ENCODE data around the gene RNASE2.
"Not testable (repeated sequence)": the region's sequence is repeated elsewhere in the genome, so short reads cannot be mapped to it uniquely, and the experiment has no call there.

The RNASE2 gene

DNA sequence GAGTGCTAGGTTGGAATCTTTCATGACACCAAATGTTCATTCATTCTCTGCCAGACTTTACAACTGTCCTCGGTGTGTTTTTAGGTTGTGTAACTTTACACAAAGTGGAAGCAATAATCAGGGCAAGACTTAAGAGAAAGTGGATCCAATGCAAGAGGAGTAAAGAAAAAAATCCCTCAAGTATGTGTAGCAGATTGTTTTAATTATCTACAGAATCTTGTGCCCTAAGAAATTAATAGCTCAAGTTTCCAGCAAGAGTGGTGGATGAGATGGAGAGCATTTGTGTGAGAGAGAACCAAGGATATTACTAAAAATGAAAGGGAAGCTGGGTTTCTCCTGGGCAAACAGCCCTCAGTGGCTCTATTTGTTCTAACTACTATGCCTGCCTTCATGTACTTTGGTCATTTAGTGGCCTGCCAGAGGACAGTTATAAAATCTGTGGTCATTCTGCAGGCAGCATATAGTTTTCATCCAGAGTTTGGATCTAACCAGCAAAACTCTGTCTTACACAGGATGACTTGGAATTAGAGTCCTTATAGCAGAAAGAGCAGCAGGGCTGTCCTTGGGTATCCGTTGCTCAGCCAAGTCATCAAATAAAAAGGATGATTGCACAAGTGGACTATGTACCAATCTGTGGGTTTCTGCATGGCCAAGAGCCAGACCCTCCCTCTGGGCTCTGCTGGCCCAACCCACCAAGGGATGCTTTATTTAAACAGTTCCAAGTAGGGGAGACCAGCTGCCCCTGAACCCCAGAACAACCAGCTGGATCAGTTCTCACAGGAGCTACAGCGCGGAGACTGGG is at the start of gene RNASE2:
TSS of gene RNASE2 (plus strand) at position 752 of the 802 bp plus-strand sequence. CDS start 285 bp downstream, outside the sequence.
- DNase-seq, result not testable (repeated sequence)

DNA sequence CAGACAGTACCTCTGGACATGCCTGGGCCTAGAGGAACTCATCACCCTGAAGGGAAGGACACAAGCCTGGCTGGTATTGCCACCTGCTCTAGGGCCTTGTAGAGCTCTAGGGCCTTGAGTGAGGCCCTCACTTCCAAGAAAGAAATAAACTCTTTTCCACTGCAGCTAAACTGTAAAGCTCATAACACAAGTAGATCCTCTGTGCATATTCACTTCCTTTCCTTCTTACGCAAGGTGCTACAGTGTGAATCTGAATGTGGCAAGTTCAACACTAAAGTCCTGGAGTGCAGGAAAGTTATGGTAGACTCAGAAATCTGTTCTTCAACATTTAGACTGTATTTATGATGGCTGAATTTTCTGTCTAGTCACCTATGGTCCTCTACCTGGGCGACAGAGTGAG is 49.6 kb upstream of the RNASE2 start:
- DNase-seq, result no peak

DNA sequence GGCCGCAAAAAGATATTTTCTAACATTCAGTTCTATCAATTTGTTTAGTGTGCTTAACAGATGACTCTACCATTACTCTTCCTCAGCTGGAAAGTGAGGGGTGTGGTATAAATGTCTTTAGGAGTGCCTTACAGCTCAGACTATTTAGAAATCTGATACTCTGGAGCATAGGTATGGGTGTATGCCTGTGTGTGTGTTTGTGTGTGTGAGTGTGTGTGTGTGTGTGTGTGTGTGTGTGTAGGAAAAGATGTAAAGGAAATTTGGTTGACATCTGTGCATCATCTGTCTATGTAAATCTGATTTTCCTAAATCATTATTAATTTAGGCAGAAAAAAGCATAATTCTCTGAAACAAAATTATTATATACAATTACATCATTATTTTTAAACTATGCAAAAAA is 48.1 kb upstream of the RNASE2 start:
- no peak for DNase-seq

DNA sequence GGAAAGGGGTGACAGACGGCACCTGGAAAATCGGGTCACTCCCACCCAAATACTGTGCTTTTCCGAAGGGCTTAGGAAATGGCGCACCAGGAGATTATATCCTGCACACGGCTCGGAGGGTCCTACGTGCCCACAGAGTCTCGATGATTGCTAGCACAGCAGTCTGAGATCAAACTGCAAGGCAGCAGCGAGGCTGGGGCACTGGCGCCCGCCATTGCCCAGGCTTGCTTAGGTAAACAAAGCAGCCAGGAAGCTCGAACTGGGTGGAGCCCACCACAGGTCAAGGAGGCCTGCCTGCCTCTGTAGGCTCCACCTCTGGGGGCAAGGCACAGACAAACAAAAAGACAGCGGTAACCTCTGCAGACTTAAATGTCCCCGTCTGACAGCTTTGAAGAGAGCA is 44.5 kb upstream of the RNASE2 start:
- not testable (repeated sequence) for DNase-seq

DNA sequence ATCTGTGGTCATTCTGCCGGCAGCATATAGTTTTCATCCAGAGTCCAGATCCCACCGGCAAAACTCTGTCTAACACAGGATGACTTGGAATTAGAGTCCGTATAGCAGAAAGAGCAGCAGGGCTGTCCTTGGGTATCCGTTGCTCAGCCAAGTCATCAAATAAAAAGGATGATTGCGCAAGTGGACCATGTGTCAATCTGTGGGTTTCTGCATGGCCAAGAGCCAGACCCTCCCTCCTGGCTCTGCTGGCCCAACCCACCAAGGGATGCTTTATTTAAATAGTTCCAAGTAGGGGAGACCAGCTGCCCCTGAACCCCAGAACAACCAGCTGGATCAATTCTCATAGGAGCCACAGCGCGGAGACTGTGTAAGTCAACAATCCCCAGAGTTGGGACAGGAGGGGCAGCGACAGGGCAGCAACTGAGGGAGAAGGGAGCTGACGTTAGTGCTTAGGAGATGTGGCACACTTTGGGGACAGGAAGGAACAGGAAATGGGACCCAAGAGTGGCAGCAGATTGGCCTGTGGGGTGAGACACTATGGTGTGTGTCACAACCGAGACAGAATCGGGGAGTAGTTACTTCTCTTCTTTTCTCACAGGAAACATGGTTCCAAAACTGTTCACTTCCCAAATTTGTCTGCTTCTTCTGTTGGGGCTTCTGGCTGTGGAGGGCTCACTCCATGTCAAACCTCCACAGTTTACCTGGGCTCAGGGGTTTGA is 36.1 kb upstream of the RNASE2 start:
- DNase-seq, result not testable (repeated sequence)

DNA sequence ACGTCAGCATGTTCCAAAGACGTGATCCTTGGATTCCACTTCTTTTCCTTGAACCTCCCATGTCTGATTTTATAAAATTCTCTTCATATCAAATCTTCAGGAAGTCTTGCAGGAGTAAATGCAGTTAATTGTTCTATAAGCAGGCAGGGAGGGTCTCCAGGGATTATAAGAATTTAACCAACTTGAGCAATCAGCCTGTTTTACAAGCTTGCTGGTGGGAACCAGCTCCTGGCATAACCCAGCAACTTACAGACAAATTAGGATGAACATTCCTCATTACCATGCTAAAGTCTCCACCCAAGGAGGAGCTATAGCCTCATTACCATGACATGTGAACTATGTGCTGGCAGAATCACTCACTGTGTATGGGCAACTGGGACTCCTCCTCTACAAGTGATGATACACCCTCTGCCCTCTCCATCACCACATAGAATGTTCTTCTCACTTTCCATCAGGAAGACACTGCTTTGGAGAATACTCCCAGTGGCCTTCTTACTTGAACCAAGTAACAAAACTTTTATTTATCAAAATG is 31.5 kb upstream of the RNASE2 start:
- DNase-seq, result not testable (repeated sequence)

DNA sequence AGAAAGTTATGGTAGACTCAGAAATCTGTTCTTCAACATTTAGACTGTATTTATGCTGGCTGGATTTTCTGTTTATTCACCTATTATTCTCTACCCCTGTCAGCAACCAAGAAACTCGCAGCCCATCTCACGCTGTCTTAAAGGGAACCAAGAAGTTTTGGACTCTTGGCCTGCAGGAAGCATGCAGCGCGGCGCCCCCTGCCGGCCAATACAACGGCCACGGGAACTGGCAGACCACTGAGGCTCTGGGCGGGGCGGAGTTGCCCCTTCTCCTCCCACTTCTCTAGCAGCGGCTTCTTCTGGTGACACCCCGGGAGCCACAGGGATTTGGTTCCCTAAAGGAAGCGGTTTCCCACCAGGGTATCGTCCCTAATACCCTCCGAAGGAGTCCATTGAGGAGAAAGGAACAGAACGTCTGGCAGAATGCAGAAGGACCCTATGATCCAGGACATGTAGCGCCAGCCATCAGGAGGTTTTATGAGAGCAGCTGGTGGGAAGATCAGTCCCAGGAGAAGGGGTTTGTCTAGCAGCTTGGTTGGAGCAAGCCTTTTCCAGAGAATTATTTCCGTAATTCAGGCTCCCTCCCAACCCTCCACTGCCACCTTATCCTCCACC is 21.0 kb upstream of the RNASE2 start:
- DNase-seq, result peak; percentile 3 to 25

DNA sequence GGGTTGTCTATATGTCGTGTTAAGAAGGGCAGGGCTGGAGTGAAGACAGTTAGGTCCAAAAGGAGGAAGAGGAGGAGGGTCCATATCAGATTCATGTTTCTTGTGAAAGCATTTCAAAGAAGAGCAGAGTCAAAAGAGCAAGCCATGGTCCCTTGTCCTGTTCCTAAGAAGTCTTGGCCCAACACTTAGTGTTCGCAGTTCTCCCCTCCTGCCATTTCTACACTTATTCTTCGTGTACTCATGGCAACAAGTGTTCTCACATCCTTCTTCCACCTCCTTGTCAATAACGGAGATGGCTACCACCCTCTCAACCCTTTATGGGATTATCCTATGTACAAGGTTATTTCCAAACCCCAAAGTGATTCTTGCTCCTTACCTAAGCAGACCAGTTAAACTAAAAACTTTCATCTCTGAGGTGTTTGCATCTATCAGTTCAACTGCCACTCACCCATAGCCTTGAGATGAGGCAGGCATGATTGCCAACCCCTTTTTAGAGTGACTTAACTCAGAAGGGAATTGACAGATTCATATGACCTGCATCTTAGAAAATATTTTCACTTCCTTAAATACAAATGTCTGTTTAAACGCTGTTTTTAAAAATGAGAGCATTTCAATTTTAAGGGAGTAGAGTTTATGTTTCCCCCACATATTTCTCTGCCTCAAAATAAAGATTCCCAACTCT is 19.8 kb upstream of the RNASE2 start:
- DNase-seq, result no peak

DNA sequence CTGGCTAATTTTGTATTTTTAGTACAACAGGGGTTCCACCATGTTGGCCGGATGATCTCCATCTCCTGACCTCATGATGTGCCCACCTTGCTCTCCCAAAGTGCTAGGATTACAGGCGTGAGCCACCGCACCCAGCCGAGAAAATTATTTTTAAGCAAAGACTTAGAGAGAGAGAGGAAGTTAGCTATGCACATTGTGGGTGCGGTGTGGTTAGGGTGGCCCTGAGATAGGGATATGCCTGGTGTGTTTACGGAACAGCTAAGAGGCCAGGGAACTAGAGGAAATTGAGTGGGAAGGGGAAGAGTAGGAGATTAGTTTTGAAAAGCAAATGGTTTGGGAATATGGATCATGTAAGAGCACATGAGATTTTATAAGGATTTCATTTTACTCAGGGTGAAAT is 10.1 kb upstream of the RNASE2 start:
- DNase-seq, result not testable (repeated sequence)

DNA sequence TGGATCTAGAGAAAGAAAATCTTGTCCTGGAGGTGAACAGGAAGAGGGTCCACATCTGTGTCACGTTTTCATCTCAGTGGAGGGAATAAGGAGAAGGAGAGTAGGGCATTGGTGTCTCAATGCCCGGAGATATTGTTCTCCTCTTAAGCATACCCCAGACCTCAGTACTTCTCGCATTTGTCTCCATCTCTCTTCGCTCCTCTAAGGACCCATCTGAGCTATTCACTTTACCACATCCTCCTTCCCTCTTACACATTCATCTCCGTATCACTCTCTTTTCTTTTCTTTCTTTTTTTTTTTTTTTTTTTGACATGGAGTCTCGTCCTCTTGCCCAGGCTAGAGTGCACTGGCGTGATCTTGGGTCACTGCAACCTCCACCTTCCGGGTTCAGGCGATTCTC is 8.6 kb upstream of the RNASE2 start:
- DNase-seq, result not testable (repeated sequence)

DNA sequence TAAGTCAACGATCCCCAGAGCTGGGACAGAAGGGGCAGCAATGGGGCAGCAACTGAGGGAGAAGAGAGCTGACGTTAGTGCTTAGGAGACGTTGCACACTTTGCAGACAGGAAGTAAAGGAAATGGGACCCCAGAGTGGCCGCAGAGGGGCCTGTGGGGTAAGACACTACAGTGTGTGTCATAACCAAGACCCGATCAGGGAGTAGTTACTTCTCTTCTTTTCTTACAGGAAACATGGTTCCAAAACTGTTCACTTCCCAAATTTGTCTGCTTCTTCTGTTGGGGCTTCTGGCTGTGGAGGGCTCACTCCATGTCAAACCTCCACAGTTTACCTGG is 219 bp downstream of the RNASE2 start:
- not testable (repeated sequence) for DNase-seq

DNA sequence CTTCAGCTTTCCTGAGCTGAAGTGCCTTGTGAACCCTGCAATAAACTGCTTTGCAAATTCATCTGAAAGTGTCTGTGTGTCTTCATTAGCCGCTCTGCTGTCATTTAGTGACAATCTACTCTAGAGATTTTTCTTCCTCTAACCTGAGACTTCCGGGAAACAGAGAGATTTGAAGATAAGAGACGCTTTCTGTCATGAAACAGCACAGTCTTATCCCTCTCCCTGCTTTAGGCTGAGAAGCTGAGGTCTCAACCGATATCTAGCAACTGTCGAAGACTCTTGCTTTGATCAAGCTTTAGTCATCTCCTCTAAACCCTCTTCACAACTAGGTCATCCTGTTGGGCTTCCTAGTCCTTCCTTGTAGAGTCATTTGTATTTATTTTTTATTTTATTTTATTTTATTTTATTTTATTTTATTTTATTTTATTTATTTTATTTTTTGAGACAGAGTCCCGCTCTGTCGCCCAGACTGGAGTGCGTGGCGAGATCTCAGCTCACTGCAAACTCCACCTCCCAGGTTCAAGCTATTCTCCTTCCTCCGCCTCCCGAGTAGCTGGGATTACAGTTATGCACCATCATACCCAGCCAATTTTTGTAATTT is 1.2 kb downstream of the RNASE2 start:
- no peak for DNase-seq

DNA sequence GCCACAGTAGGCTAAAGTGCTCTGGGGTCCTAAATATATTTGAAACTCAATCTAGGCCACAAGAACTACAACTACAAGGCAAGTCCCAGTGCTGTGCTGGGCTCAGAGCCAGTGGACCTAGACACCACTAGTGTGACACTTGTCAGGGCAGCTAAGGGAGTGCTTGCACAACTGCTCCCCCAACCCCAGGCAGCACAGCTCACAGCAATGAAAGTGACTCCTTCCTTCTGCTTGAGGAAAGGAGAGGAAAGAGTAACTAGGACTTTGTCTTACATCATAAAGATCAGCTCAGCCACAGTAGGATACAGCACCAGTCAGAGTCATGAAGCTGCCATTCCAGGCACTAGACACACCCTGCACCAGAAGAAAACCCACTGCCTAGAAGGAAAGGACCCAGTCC is 3.7 kb downstream of the RNASE2 start:
- not testable (repeated sequence) for DNase-seq

DNA sequence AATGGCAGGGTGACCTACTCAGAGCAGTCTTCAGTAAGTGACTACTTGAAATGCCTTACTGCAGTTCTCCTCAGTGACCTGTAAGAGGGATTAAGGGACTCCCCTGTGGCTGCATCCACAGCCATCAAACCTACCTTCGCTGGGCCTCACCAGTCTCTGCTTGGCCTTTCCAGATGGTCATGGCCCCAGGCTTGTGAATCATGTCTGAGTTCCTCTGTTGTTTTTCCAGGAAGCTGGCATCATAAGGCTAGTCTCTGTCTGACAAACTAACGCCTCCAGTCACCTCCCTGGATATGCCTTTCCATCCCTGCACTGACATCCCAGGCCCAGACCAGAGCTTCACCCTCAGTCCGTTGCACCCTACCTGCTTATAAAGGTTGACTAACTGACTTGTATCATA is 14.0 kb downstream of the RNASE2 start:
- no peak for DNase-seq

DNA sequence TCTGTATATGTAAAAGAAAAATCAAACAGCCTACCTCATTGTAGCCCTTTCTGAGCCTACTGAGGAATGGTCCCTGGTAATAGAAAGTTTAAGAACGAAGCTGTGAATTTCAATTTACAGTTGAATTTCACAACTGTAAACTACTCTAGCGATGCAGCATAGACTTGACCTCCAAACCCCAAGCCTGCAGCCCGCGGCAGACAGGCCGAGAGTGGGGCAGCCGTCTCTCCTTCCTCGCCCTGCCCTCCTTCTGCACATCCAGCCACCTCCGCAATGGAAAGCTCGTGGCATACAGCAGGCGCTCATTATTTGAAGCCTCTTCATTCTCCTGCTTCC is 15.3 kb downstream of the RNASE2 start:
- DNase-seq, result no peak

DNA sequence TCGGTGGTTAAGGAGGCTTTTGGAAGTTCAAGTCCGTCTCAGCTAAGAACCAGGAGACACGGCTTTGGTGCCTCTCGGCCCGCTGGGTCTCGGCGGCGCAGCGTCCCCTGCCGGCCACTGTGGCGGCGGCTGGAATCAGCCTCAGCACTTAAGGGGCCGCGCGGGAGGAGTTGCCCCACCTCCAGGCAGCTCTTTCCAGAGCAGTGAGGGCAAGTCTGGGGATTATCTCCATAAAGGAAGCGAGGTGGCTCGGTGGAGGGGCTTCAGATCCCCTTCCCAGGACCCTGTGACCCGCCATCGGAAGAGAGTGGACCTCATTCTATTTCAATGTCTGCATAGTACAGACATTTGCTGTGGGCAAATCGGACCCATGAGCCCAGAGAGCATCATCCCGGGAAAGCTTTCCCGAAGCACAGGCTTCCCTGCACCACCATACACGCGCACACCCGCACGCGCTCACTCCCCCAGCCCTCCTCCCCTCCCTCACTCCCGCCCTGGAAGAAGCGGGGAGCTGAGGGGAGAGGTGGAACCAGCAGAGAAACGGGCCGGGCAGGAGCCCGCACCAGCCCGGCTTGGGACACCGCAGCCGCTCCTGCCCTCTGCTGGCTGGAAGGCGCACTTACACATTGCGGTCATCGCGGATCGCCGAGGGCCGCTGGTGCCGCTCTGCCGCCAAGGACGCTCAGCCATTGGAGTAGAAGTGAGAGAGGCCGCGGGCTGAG is 15.9 kb downstream of the RNASE2 start:
- DNase-seq, result peak; percentile 65 to 78

DNA sequence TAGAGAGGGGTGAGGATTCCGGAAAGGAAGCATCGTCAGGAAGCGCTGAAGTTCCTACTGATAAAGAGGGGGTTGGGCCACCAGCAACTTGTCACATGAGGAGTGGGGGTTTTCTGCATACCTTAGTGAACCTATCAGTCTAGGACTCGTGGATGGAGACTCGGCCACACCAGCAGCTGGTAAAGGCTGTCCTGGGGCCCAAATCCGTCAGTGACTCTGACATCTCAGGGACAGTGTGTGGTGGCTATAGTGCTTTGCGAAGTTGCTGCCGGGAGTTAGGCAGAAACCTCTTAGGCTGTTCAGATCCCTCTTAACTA is 16.4 kb downstream of the RNASE2 start:
- no peak for DNase-seq

DNA sequence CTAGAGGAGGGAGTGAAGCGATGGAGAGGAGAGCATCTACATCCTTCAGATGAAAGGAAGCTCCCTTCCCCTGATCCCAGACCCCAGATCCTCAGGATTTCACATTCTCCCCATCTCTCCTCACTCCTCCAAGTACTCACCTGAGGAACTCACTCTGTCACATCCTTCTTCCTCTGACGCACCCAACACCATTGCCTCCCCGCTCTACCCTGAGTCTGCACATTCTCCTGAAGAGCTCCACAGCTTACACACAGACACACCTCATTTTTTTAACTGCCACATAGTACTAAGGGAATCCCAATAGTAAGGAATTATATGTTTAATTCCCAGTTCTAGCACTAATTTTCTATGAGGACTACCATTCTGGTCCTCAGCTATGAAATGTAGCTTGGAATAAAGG is 18.2 kb downstream of the RNASE2 start:
- DNase-seq, result no peak

DNA sequence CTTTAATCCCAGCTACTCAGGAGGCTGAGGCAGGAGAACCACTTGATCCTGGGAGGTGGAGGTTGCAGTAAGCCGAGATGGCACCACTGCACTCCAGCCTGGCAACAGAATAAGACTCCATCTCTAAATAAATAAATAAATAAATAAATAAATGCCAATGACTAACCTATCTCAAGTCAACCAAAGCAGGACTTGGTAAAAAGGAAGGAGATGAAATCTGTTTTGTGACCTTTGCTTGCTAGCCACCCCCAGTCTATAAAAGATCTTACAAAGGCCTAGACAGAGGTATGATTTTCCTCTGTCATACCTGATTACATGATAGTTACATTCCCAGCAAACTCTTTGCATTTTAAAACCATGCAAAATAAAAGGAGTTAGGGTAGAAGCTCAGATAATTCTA is 21.0 kb downstream of the RNASE2 start:
- no peak for DNase-seq

DNA sequence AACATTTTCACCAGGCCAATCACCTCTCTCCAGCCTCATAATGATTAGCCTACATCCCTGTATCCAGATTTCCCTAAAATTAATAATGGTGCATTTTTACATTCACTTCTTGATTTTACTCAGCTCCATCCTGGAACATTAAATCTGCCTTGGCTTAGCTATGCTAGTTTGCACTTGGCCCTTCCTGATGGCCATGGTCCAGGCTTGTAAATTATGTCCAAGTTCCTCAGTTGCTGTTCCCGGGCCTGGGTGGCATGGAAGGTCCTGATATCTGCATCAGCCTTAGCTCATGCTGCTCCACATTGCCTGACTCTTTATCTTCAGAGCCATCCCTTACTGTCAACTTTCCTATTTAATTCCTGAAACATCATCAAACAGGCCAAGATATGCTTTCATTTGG is 23.4 kb downstream of the RNASE2 start:
- DNase-seq, result no peak

DNA sequence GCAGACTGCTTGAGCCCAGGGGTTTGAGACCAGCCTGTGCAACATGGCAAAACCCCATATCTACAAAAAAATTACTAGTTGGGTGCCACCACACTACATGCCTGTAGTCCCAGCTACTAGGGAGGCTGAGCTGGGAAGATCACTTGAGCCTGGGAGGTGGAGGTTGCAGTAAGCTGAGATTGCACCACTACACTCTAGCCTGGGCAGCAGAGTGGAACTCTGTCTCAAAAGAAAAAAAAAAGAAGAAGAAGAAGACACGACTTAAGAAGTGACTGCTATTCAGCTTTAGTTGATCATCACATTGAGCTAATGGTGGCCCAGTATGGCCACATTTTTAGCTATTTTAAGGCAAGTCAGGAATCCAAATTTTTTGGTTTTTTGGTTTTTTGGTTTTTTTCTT is 25.6 kb downstream of the RNASE2 start:
- DNase-seq, result no peak

DNA sequence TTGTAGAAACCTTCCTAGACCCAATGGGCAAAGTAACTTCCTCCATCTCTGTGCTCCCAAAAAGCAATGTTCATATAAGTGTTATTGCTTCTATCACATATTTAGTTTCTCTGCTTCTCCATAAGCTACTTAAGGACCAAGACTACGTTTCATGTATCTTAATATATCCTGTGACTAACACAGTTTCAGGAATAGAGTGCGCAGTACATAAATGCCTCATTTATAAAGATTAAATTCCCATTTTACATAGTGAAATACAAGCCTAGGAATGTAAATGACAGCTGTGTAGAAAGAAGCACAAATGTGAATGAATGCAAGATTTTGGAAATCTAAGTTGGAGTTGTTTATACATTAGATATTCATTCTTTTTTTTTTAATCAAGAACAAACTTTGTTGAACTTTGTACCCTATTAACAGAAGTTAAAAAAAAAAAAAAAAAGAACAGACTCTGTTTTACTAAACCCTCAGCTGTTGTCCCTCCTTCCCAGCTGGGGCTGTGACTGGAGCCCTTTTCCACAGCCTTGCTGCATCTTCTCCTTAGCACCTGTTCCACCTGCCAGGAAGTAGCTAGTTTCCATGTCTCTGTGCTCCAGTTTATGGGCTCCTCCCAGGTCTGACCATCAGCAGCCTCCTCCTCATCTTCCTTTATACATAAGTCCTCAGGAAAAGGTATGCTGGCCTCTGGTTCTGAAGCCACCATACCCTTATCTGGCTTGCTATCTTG is 27.5 kb downstream of the RNASE2 start:
- no peak for DNase-seq

Measured in stimulated activated CD4-positive, alpha-beta T cell treated with anti-CD3 and anti-CD28 coated beads, Interleukin-4, amount 100 ng/mL, for 4 hours (primary cell).